Mucosa of descending colon (tissue), 3 donors: ENCODE data around the gene ZNF275. TPM values are rescaled to one million over a fixed set of nuclear protein-coding genes. Genes with fewer than 3 reads are reported as not detected.
"Not testable (repeated sequence)": the region's sequence is repeated elsewhere in the genome, so short reads cannot be mapped to it uniquely, and the experiment has no call there.

Source experiments
- ATAC-seq: fragments of 200-7000 bp; cut with Tn5 transposase; one replicate; pipeline ENCODE4 v1.9.1; 2020; ENCODE audit warnings: mild to moderate bottlenecking, moderate library complexity
- DNase-seq, 3 donors: peaks; one replicate each; pipeline ENCODE4 v3.0.0-alpha.2; 2020
- H3K36me3 ChIP-seq: fragments of 200-600 bp; one replicate; pipeline ENCODE4 v1.8.0; 2021; ENCODE audit warnings: low read depth, mild to moderate bottlenecking
- H3K4me1 ChIP-seq: fragments of 200-600 bp; one replicate; pipeline ENCODE4 v1.8.0; 2021; ENCODE audit warnings: low read depth, mild to moderate bottlenecking
- H3K4me3 ChIP-seq: fragments of 200-600 bp; one replicate; pipeline ENCODE4 v1.8.0; 2021; ENCODE audit warnings: mild to moderate bottlenecking
- H3K9me3 ChIP-seq: fragments of 200-600 bp; one replicate; pipeline ENCODE4 v1.8.0; 2021; ENCODE audit warnings: mild to moderate bottlenecking
- CTCF ChIP-seq: fragments of 200-600 bp; IDR thresholded peaks from one replicate; pipeline ENCODE4 v1.8.0; 2022; ENCODE audit warnings: antibody characterized with exemption, mild to moderate bottlenecking
- intact Hi-C, 2 donors: fragments of 100-400 bp; cut with DNase I in 1 of 2; cut with micrococcal nuclease in 1 of 2; formaldehyde crosslinking; loops; one replicate each; pipeline versions ENCODE4 v1.11.0 to v1.11.1; 2022; cut with DNase I, micrococcal nuclease
- total RNA-seq, 3 donors: library from RNA; stranded (reverse); fragmentation: NEBNext Ultra II Directional in 2 of 3; extraction: Animal tissue kit (Norgen Biotek cat#: 25700) in 2 of 3; gene quantifications; one replicate each; pipeline versions ENCODE4 v1.2.1 to v1.2.4, GENCODE V29; 2021 to 2023
- donor health status: DM: no; HTN: no; CAD: no; lungs with moderate emphysema.
- donor health status: DM: no; HTN: no; CAD: no.
- donor health status: DM: no; HTN: yes; CAD: no.

ZNF275 gene
- total RNA-seq, 3 donors from 2014 or later, result 5.2 to 10.0 (median 6.1) TPM

DNA sequence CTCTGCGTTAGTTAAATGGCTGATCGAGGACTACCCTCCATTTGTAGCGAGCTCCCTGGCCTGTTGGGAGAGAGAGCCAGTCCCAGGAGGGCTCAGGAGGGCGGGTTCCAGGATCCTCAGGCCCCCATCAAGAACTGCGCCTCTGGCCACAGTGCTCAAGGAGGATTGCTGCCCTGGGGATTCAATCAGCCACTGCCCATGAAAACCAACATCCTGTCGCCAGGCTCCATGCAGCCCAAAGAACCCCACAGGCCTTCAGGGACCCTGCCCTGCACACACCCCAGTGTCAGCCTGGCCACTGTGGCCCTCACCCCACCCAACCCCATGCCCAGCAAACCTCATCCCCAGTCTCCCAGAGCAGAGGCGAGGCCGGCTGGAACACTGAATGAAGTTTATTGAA lies 16.6 kb upstream of the ZNF275 start:
- intact Hi-C loops, result no loop called here
- TF ChIP-seq CTCF, result no peak
- no peaks in the 10 kb centered on the region for H3K9me3 ChIP-seq
- no peaks in the 10 kb centered on the region for H3K36me3 ChIP-seq
- no peak for ATAC-seq
- H3K4me3 ChIP-seq, result no peak overlapping the region
- no peak for DNase-seq
- H3K4me1 ChIP-seq, result no peaks in the 10 kb centered on the region

DNA sequence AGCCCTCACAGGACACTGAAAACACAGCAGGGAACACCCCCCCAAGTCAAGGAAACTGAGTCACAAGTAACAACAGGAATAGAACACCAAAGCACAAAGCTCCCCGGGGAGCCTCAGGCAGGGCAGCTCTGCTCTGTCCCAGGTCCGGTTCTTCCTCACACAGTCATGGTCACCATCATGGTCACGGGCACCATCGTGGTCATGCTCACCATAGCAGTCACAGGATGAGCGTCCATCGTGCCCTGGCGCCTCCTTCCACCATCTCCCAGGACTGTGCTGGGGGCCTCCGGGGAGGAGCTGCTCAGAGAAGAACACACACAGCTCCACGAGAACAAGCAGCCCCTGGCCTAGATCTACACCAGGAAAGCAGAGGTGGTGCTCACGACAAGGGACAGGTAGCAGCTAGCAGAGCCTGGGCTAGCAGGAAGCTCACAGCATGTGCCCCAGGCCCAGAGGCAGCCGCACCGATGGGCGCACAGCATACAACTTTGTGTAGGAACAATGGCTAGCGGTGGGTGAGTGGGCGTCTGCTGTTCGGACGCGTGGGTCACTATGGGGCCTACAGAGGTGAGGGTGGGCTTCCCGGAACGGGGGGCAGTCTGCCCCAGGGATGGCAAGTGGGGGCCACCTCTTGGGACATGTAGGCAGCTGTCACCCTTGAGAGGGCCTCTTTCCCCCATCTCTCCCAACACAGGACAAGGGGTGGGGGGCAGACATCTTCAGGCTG lies 15.8 kb upstream of the ZNF275 start:
- Histone ChIP-seq H3K4me3 (no peak overlapping the region), H3K9me3 (no peaks in the 10 kb centered on the region), H3K36me3 (no peaks in the 10 kb centered on the region), H3K4me1 (no peaks in the 10 kb centered on the region)
- TF ChIP-seq CTCF, result no peak
- intact Hi-C loops, result no loop called here
- ATAC-seq (no peak), DNase-seq (no peak)

- Histone ChIP-seq H3K4me1 (no peaks in the 10 kb centered on the region), H3K36me3 (no peaks in the 10 kb centered on the region), H3K9me3 (no peaks in the 10 kb centered on the region), H3K4me3 (no peak overlapping the region)
- intact Hi-C loops, result no loop called here
- DNase-seq (no peak), ATAC-seq (no peak)
- no peak for TF ChIP-seq CTCF
Measured at GRCh38 chrX:153318811-153319210, 15.1 kb upstream of the ZNF275 start.

- TF ChIP-seq CTCF, result no peak
- Histone ChIP-seq H3K4me3 (no peak overlapping the region), H3K4me1 (no peaks in the 10 kb centered on the region), H3K9me3 (no peaks in the 10 kb centered on the region), H3K36me3 (no peaks in the 10 kb centered on the region)
- intact Hi-C loops, result no loop called here
- no peak for ATAC-seq
- DNase-seq, result no peak
Measured at GRCh38 chrX:153319295-153320046, 14.5 kb upstream of the ZNF275 start.

DNA sequence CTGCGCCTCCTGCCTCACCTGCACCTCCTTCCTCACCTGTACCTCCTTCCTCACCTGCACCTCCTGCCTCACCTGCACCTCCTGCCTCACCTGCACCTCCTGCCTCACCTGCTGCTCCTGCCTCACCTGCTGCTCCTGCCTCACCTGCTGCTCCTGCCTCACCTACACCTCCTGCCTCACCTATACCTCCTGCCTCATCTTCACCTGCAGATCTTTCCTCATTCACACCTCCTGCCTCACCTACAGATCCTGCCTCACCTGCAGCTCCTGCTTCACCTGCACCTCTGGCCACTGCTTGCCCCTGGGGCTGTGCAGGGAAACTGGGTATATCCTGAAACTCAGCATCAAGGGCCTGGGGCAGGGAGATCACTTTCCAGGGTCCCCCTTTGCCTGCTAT lies 13.9 kb upstream of the ZNF275 start:
- H3K4me1 ChIP-seq, H3K9me3 ChIP-seq, H3K36me3 ChIP-seq, DNase-seq, H3K4me3 ChIP-seq, ATAC-seq, intact Hi-C loops: not testable (repeated sequence)

- no peak for DNase-seq
- intact Hi-C loops, result no loop called here
- Histone ChIP-seq H3K9me3 (no peaks in the 10 kb centered on the region), H3K4me1 (no peaks in the 10 kb centered on the region), H3K4me3 (no peak overlapping the region), H3K36me3 (no peaks in the 10 kb centered on the region)
- no peak for TF ChIP-seq CTCF
- no peak for ATAC-seq
Measured at GRCh38 chrX:153320555-153321184, 13.3 kb upstream of the ZNF275 start.
